A549 (cell line): ENCODE measurements around the gene QSOX1. TPM values are rescaled to one million over a fixed set of nuclear protein-coding genes. Genes with fewer than 3 reads are reported as not detected.

Source experiments
- ATAC-seq, 2 experiments: fragments of 200-7000 bp in 1 of 2; fragments of >200 bp in 1 of 2; cut with Nextera tagmentation in 1 of 2; cut with Tn5 transposase in 1 of 2; 3 replicates each; pipeline versions ENCODE4 v1.8.0 to v1.9.1; 2018 to 2020; ENCODE audit warnings: mild to moderate bottlenecking in 1 of 2, moderate library complexity in 1 of 2
- CTCF ChIA-PET: fragments of 300-600 bp; sonication (Branson Sonifier 250); formaldehyde crosslinking; extraction: SDS; loops from one replicate; lab custom pipeline; 2021; ENCODE audit warnings: antibody characterized with exemption, inconsistent platforms; lab: Yijun Ruan, JAX
- POLR2A ChIA-PET: fragments of 350-600 bp; formaldehyde crosslinking; extraction: SDS; loops from one replicate; lab custom pipeline; 2021; ENCODE audit warnings: antibody characterized with exemption, inconsistent platforms; lab: Yijun Ruan, JAX
- DNase-seq, 2 experiments: peaks; one replicate each; pipeline versions ENCODE4 v3.0.0 to v3.0.0-alpha.2; 2011 to 2016; ENCODE audit warnings: low read depth in 1 of 2, low spot score in 1 of 2
- FAIRE-seq: peaks from 2 replicates; lab custom pipeline; 2011; peaks lifted over from hg19 to GRCh38; lab: Jason Lieb, UNC
- H3K27ac ChIP-seq, 2 experiments: fragments of >200 bp; sonication (Bioruptor Twin); formaldehyde crosslinking; 3 replicates each; pipeline ENCODE4 v1.5.1; 2016 to 2017
- H3K4me1 ChIP-seq: fragments of >200 bp; sonication (Bioruptor Twin); formaldehyde crosslinking; 3 replicates; pipeline ENCODE4 v1.6.1; 2016
- H3K4me2 ChIP-seq: fragments of >200 bp; sonication (Bioruptor Twin); formaldehyde crosslinking; 3 replicates; pipeline ENCODE4 v1.6.1; 2016
- H3K4me3 ChIP-seq: fragments of >200 bp; sonication (Bioruptor Twin); formaldehyde crosslinking; 3 replicates; pipeline ENCODE4 v1.5.1; 2016
- H3K9me3 ChIP-seq: fragments of >200 bp; sonication (Bioruptor Twin); formaldehyde crosslinking; 3 replicates; pipeline ENCODE4 v1.6.1; 2016
- BHLHE40 ChIP-seq: IDR thresholded peaks from 2 replicates; pipeline ENCODE4 v1.6.1; 2012; ENCODE audit warnings: low read depth, low read length, inconsistent platforms
- EP300 ChIP-seq, 2 experiments: fragments of >200 bp; sonication (Bioruptor Twin); formaldehyde crosslinking; IDR thresholded peaks; 2 replicates in 1 of 2; 3 replicates in 1 of 2; pipeline ENCODE4 v1.6.1; 2016 to 2017
- ESRRA ChIP-seq: fragments of 150-350 bp; IDR thresholded peaks from 2 replicates; pipeline ENCODE4 v1.6.1; 2014; ENCODE audit warnings: mild to moderate bottlenecking, low read length, borderline replicate concordance
- FOSB ChIP-seq: fragments of 250-450 bp; sonication (Bioruptor Pico); IDR thresholded peaks from 2 replicates; pipeline ENCODE4 v1.5.0; 2020; ENCODE audit warnings: mild to moderate bottlenecking, moderate library complexity
- GATA3 ChIP-seq: IDR thresholded peaks from 2 replicates; pipeline ENCODE4 v1.6.1; 2012; ENCODE audit warnings: borderline replicate concordance
- HEYL ChIP-seq: fragments of 250-450 bp; sonication (Bioruptor Pico); IDR thresholded peaks from 2 replicates; pipeline ENCODE4 v1.8.0; 2021; ENCODE audit warnings: mild to moderate bottlenecking, moderate library complexity
- HMGXB4 ChIP-seq: fragments of 250-450 bp; sonication (Bioruptor Pico); IDR thresholded peaks from 2 replicates; pipeline ENCODE4 v1.5.0; 2021; ENCODE audit warnings: mild to moderate bottlenecking, moderate library complexity, borderline replicate concordance
- HOXA7 ChIP-seq: fragments of 250-450 bp; sonication (Bioruptor Pico); IDR thresholded peaks from 2 replicates; pipeline ENCODE4 v1.5.0; 2020; ENCODE audit warnings: mild to moderate bottlenecking, moderate library complexity
- HOXB5 ChIP-seq: fragments of 250-450 bp; sonication (Bioruptor Pico); IDR thresholded peaks from 2 replicates; pipeline ENCODE4 v1.5.0; 2020; ENCODE audit warnings: mild to moderate bottlenecking, moderate library complexity
- JUNB ChIP-seq: fragments of >200 bp; sonication (Bioruptor Twin); formaldehyde crosslinking; IDR thresholded peaks from 2 replicates; pipeline ENCODE4 v1.6.1; 2016
- KDM5A ChIP-seq: fragments of 200-600 bp; sonication (generic); IDR thresholded peaks from 2 replicates; pipeline ENCODE4 v1.6.1; 2016; ENCODE audit warnings: antibody characterized with exemption, mild to moderate bottlenecking
- MAFK ChIP-seq: fragments of 450-650 bp; IDR thresholded peaks from 2 replicates; pipeline ENCODE4 v1.6.1; 2014; ENCODE audit not compliant: partially characterized antibody
- MAX ChIP-seq: IDR thresholded peaks from 2 replicates; pipeline ENCODE4 v1.6.1; 2012
- MAZ ChIP-seq: fragments of 150-350 bp; IDR thresholded peaks from 2 replicates; pipeline ENCODE4 v1.6.1; 2014; ENCODE audit warnings: antibody characterized with exemption, low read depth, low read length, borderline replicate concordance
- NFE2L2 ChIP-seq: fragments of 150-350 bp; conservative IDR thresholded peaks from 2 replicates; pipeline ENCODE4 v1.6.1; 2014; ENCODE audit warnings: low read length
- POLR2A ChIP-seq: IDR thresholded peaks from 2 replicates; pipeline ENCODE4 v1.6.1; 2012; ENCODE audit warnings: mild to moderate bottlenecking, low read length
- RARB ChIP-seq: fragments of 250-450 bp; sonication (Bioruptor Pico); IDR thresholded peaks from 2 replicates; pipeline ENCODE4 v1.8.0; 2021; ENCODE audit warnings: mild to moderate bottlenecking, moderate library complexity
- REST ChIP-seq: fragments of 200-600 bp; sonication (generic); IDR thresholded peaks from 2 replicates; pipeline ENCODE4 v1.6.1; 2016; ENCODE audit warnings: antibody characterized with exemption, mild to moderate bottlenecking, moderate library complexity
- RFX5 ChIP-seq: fragments of 450-650 bp; IDR thresholded peaks from 2 replicates; pipeline ENCODE4 v1.7.1; 2014; ENCODE audit warnings: antibody characterized with exemption, mild to moderate bottlenecking, moderate library complexity
- RNF2 ChIP-seq: fragments of 200-600 bp; sonication (generic); IDR thresholded peaks from 2 replicates; pipeline ENCODE4 v1.6.1; 2016; ENCODE audit warnings: low read depth, mild to moderate bottlenecking, antibody characterized with exemption, moderate library complexity, borderline replicate concordance
- TP53 ChIP-seq: fragments of 250-450 bp; sonication (Bioruptor Pico); IDR thresholded peaks from 2 replicates; pipeline ENCODE4 v1.5.0; 2021; ENCODE audit warnings: mild to moderate bottlenecking, moderate library complexity
- ZFP36 ChIP-seq: fragments of 450-650 bp; IDR thresholded peaks from 2 replicates; pipeline ENCODE4 v1.6.1; 2014; ENCODE audit warnings: borderline replicate concordance; ENCODE audit not compliant: partially characterized antibody
- ZSCAN20 ChIP-seq: fragments of 250-450 bp; sonication (Bioruptor Pico); IDR thresholded peaks from 2 replicates; pipeline ENCODE4 v1.8.0; 2022; ENCODE audit warnings: mild to moderate bottlenecking, moderate library complexity
- WGBS: methylation state at CpG from one replicate; pipeline ENCODE4 v1.1.6; 2017; ENCODE audit errors: missing lambda C conversion rate; 5-methylcytosine and 5-hydroxymethylcytosine counted together
- polyA plus RNA-seq, 4 experiments: library from polyadenylated mRNA; depleted of rRNA in 3 of 4; stranded (reverse); fragments of >200 nt; fragmentation: RNase III in 1 of 4; extraction: RNeasy Plus Mini Kit Qiagen cat#74134 plus additional on column Dnase treatment in 1 of 4; gene quantifications; 2 replicates in 3 of 4; 3 replicates in 1 of 4; pipeline ENCODE4 v1.2.3, GENCODE V29; 2011 to 2017
- TF ChIP-seq, protein P1 (sequence below): fragments of 250-450 bp; sonication (Bioruptor Pico); IDR thresholded peaks from 2 replicates; pipeline ENCODE4 v1.5.0; 2020; ENCODE audit warnings: low read depth, mild to moderate bottlenecking, moderate library complexity

The QSOX1 gene
- polyA plus RNA-seq, 2 of the 4 experiments (the other 2 are of a cell fraction) = 43.8 to 60.2 TPM

- no peak for TF ChIP-seq KDM5A
- TF ChIP-seq POLR2A = no peak
- TF ChIP-seq JUNB = no peak
- no peak for TF ChIP-seq HOXA7 (CRISPR knock-in tag)
- no peak for TF ChIP-seq ZSCAN20 (CRISPR knock-in tag)
- TF ChIP-seq EP300 (IDR thresholded peaks at IDR 0.05) = no peak
- TF ChIP-seq HOXB5 (CRISPR knock-in tag) = no peak
- no peak for TF ChIP-seq TP53 (CRISPR knock-in tag)
- TF ChIP-seq HMGXB4 (CRISPR knock-in tag) = no peak
- TF ChIP-seq BHLHE40 = no peak
- no peak for TF ChIP-seq HEYL
- no peak for TF ChIP-seq RFX5
- TF ChIP-seq RNF2 = no peak
- TF ChIP-seq NFE2L2 = no peak
- no peak for TF ChIP-seq MAFK
- H3K4me2 ChIP-seq = no peak overlapping the region
- no peak overlapping the region for H3K27ac ChIP-seq
- no peaks in the 10 kb centered on the region for H3K9me3 ChIP-seq
- WGBS = 89% methylated on average over 9 of the region's 9 CpGs
- DNase-seq (no peak), ATAC-seq (no peak), FAIRE-seq (no peak)
- no peaks in the 10 kb centered on the region for H3K4me1 ChIP-seq
- POLR2A ChIA-PET = no interaction called here
- H3K4me3 ChIP-seq = no peak overlapping the region
- CTCF ChIA-PET = interaction anchor here (1.0 to 9.0 kb wide), 4 partner anchors 7 to 469 kb away, joined by 4 to 132 read pairs (median 48); no protein-coding TSS in a partner anchor
Observed at GRCh38 chr1:180175291-180175690, 20.6 kb downstream of the QSOX1 start.

DNA sequence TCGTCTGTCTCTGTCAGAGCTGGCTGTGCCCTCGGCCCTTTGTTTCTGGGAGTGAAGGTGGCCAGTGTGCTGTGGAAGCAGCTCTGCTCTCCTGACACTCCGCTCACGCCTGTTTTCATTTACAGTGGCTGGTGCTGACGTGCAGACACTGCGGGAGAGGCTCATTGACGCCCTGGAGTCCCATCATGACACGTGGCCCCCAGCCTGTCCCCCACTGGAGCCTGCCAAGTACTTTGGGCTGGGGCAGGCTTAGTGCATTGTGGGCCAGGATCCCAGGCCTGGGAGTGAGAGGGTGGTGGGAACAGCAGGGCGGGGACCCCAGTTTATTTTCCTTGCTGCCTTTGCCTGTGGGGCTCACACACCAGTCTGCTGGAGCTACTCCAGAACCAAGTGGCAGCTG lies 21.1 kb downstream of the QSOX1 start:
- Histone ChIP-seq H3K4me1 (no peaks in the 10 kb centered on the region), H3K27ac (no peak overlapping the region), H3K9me3 (no peaks in the 10 kb centered on the region), H3K4me3 (no peak overlapping the region), H3K4me2 (no peak overlapping the region)
- CTCF ChIA-PET = interaction anchor here (1.0 to 9.0 kb wide), 5 partner anchors 8 to 469 kb away, joined by 4 to 132 read pairs (median 4); no protein-coding TSS in a partner anchor
- POLR2A ChIA-PET = no interaction called here
- FAIRE-seq = no peak
- no peak for TF ChIP-seq GATA3
- no peak for TF ChIP-seq REST
- no peak for TF ChIP-seq FOSB (CRISPR knock-in tag)
- no peak for TF ChIP-seq HOXB5 (CRISPR knock-in tag)
- no peak for TF ChIP-seq RARB (CRISPR knock-in tag)
- TF ChIP-seq HOXA7 (CRISPR knock-in tag) = no peak
- no peak for TF ChIP-seq ZSCAN20 (CRISPR knock-in tag)
- no peak for TF ChIP-seq EP300 (IDR thresholded peaks at IDR 0.05)
- no peak for TF ChIP-seq MAX
- TF ChIP-seq, protein P1, sequence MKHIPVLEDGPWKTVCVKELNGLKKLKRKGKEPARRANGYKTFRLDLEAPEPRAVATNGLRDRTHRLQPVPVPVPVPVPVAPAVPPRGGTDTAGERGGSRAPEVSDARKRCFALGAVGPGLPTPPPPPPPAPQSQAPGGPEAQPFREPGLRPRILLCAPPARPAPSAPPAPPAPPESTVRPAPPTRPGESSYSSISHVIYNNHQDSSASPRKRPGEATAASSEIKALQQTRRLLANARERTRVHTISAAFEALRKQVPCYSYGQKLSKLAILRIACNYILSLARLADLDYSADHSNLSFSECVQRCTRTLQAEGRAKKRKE (CRISPR knock-in tag) = no peak
- TF ChIP-seq ZFP36 = no peak
- TF ChIP-seq MAZ = no peak
- no peak for TF ChIP-seq ESRRA
- 86% methylated on average over 9 of the region's 9 CpGs for WGBS
- no peak for DNase-seq
- ATAC-seq = no peak
